ENCODE results near the gene USP49. TPM values are rescaled to one million over a fixed set of nuclear protein-coding genes. Genes with fewer than 3 reads are reported as not detected.
"Not testable (repeated sequence)": the region's sequence is repeated elsewhere in the genome, so short reads cannot be mapped to it uniquely, and the experiment has no call there.

Gene USP49
- total RNA-seq, 1 donor from 2014 or later: 2.7 TPM

DNA sequence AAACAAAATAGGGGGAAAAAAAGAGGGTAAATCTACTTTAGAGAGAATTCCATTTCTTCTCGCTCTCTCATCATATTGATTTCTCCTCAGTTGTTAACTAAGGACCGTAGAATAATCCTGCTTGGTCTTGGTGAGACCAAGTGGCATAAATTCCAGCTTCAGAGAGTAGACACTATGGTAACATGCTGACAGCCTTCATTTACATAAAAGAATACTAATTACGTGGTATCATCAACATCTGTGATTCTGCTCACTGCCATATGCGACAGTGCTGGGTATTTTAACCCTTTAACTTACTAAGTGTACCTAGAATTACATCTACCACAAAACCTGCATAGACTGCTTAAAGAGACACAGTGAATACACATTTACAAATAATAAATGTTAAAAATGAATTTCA is 80.5 kb downstream of the USP49 start:
- no peak overlapping the region for H3K4me3 ChIP-seq (ENCODE audit: low read depth, low read length)
- no peak for DNase-seq (ENCODE audit: low read depth)
- TF ChIP-seq, protein P1, sequence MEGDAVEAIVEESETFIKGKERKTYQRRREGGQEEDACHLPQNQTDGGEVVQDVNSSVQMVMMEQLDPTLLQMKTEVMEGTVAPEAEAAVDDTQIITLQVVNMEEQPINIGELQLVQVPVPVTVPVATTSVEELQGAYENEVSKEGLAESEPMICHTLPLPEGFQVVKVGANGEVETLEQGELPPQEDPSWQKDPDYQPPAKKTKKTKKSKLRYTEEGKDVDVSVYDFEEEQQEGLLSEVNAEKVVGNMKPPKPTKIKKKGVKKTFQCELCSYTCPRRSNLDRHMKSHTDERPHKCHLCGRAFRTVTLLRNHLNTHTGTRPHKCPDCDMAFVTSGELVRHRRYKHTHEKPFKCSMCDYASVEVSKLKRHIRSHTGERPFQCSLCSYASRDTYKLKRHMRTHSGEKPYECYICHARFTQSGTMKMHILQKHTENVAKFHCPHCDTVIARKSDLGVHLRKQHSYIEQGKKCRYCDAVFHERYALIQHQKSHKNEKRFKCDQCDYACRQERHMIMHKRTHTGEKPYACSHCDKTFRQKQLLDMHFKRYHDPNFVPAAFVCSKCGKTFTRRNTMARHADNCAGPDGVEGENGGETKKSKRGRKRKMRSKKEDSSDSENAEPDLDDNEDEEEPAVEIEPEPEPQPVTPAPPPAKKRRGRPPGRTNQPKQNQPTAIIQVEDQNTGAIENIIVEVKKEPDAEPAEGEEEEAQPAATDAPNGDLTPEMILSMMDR (conservative IDR thresholded peaks at IDR 0.05; ENCODE audit: low read depth, low read length): no peak

DNA sequence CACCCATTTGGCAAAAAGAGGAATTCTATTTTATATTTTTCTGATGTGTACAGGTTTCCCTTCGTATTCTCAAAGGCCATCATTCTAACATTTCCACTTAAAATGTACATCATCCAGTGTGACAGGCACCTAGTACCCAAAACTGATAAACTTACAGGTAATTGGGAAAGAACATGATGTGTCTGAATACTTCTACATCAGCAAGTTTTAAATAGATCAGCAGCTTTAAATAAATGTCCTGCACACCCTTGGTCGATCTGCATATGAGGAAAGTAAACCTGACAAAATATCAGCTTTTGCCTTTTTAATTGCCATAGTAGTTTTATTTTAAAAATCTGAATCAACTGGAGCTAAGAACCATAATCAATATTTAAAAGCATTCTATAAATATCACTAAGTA is 81.2 kb downstream of the USP49 start:
- no peak for DNase-seq (ENCODE audit: low read depth)
- TF ChIP-seq, protein P1 (conservative IDR thresholded peaks at IDR 0.05; ENCODE audit: low read depth, low read length): no peak
- H3K4me3 ChIP-seq (ENCODE audit: low read depth, low read length): no peak overlapping the region

DNA sequence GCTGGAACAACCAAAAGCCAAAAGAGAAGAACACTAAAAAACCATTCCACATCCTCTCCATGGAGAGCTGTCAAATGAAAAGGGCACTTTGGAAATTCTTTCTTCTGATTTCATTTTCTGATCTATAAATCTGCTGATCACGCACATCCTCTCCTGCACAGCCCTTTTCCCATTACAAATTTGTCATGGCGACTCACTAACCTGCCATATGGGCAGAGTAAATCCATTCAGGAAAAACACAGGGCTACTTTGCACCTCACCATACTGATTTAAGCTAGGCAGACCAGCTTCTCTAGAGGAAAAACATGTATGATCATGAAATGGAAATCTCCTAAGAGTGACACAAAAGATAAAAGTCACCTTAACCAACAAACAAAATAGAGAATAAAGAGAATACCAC is 81.7 kb downstream of the USP49 start:
- TF ChIP-seq, protein P1 (conservative IDR thresholded peaks at IDR 0.05; ENCODE audit: low read depth, low read length): no peak
- no peak for DNase-seq (ENCODE audit: low read depth)
- H3K4me3 ChIP-seq (ENCODE audit: low read depth, low read length): no peak overlapping the region

DNA sequence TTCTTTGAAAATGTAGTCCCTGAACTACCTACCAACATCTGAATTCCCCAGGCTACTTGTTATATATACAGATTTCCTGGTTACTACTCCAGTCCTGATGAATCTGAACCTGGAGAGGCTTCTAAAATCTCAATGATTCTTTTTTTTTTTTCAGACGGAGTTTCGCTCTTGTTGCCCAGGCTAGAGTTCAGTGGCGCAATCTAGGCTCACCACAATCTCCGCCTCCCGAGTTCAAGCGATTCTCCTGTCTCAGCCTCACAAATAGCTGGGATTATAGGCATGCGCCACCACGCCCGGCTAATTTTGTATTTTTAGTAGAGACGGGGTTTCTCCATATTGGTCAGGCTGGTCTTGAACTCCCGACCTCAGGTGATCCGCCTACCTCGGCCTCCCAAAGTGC is 83.2 kb downstream of the USP49 start:
- not testable (repeated sequence) for H3K4me3 ChIP-seq (ENCODE audit: low read depth, low read length); DNase-seq (ENCODE audit: low read depth)

DNA sequence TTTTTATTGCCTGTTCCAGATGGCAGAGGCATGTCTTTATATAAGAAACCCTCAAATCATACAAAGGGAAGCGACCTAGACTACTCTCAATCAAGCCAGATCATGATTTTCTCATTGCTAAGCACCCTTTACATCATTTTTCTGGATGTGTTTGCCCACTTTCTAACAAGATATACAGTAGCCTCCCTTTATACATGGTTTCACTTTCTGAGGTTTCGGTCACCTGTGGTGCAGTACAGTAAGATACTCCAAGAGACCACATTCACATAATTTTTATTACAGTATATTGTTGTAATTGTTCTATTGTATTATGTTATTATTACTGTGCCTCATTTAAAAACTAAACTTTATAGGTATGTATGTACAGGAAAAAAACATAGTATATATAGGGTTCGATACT is 84.1 kb downstream of the USP49 start:
- TF ChIP-seq, protein P1 (conservative IDR thresholded peaks at IDR 0.05; ENCODE audit: low read depth, low read length): no peak
- no peak for DNase-seq (ENCODE audit: low read depth)

DNA sequence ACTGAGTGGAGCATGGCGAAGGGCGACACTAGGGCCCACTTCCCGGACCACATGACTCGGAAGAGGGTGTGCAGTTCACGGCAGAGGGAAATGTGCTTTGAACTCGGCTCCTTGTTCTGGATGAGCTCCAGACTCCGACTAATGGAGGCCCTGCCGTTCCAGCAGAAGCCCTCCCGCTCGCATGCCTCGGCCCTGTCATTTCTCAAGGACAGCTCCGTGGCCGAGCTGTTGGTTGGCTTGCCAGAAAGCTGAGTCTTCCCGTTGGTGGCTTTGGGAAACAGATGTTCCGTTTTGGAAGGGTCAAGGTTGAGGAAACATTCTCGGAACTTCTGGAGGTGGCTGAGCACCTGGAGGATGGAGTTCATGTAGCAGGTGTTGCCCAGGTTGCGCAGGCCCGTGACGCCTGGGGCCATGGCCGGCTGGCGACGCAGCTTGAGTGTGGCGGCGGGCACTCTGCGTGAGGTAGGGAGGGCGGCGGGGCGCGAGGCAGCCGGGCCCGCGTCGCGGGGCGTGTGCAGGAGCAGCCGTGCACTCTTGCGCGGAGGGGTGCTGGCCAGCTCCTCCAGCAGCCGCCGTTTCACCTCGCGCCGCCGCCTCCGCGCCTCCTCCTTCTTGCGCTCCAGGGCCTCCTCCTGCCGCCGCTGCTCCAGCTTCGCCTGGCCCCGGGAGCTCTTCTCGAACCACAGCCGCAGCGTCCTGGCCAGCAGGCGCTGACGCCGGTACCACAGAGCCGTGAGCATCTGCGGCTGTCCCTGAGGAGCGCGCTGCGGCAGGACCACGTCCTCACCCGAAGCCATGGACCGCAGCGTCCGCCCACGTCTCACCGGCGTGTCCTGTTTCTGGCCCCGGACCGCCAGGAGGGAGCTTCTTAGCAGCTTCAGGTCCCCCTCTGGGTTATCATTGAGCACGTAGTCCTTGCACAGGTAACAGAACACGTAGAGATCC is 89.1 kb downstream of the USP49 start:
- TF ChIP-seq, protein P1 (conservative IDR thresholded peaks at IDR 0.05; ENCODE audit: low read depth, low read length): no peak
- no peak overlapping the region for H3K4me3 ChIP-seq (ENCODE audit: low read depth, low read length)
- DNase-seq (ENCODE audit: low read depth): no peak

More for the DNA sequence above, 84.1 kb downstream of the USP49 start:
- no peak overlapping the region for H3K4me3 ChIP-seq (ENCODE audit: low read depth, low read length)

DNA sequence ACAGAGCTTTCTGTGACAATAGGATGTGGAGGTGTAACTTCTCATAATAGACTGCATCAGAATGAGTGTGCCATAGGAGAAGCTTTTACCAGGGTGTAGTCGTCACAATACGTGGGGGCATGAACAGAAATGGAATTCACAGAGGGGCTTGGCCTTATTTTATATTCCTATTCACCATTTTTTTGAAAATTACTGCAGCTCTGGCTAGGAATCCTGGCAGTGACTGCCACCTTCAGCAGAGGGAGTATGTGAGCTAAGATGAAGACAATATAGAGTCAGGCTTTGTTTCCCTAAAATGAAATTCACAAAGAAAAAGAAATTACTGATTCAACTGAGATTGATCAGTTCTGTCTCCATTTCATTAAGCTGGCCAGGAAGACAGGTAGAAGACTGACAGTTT is 93.8 kb downstream of the USP49 start:
- no peak for DNase-seq (ENCODE audit: low read depth)
- H3K4me3 ChIP-seq (ENCODE audit: low read depth, low read length): no peak overlapping the region
- TF ChIP-seq, protein P1 (conservative IDR thresholded peaks at IDR 0.05; ENCODE audit: low read depth, low read length): peak; percentile 70

Measured in epithelial cell of proximal tubule (primary cell).